HepG2 (cell line): ENCODE measurements around the gene FIZ1. TPM values are rescaled to one million over a fixed set of nuclear protein-coding genes. Genes with fewer than 3 reads are reported as not detected.

Source experiments
- BATF2 ChIP-seq: sonication (generic); formaldehyde crosslinking; IDR thresholded peaks from 2 replicates; pipeline ENCODE4 v1.8.0; 2022; ENCODE audit warnings: mild to moderate bottlenecking, missing genetic modification reagents, moderate library complexity
- CSRNP1 ChIP-seq: sonication (generic); formaldehyde crosslinking; IDR thresholded peaks from 2 replicates; pipeline ENCODE4 v1.8.1; 2023; ENCODE audit warnings: mild to moderate bottlenecking, missing genetic modification reagents
- GPN1 ChIP-seq: sonication (generic); formaldehyde crosslinking; IDR thresholded peaks from 2 replicates; pipeline ENCODE4 v1.5.1; 2020; ENCODE audit warnings: missing genetic modification reagents, borderline replicate concordance
- KAT8 ChIP-seq: IDR thresholded peaks from 2 replicates; pipeline ENCODE4 v1.6.1; 2016; ENCODE audit warnings: missing genetic modification reagents, missing compliant biosample characterization
- MEIS2 ChIP-seq: sonication (generic); formaldehyde crosslinking; IDR thresholded peaks from 2 replicates; pipeline ENCODE4 v1.9.0; 2021; ENCODE audit warnings: mild to moderate bottlenecking, missing genetic modification reagents
- NFATC3 ChIP-seq: sonication (generic); formaldehyde crosslinking; IDR thresholded peaks from 2 replicates; pipeline ENCODE4 v1.5.1; 2020; ENCODE audit warnings: mild to moderate bottlenecking, missing genetic modification reagents
- PAXIP1 ChIP-seq: sonication (generic); formaldehyde crosslinking; conservative IDR thresholded peaks from 2 replicates; pipeline ENCODE4 v1.4.0; 2020; ENCODE audit warnings: mild to moderate bottlenecking, missing genetic modification reagents, moderate library complexity
- PBX3 ChIP-seq: sonication (generic); formaldehyde crosslinking; IDR thresholded peaks from 2 replicates; pipeline ENCODE4 v1.8.1; 2023; ENCODE audit warnings: missing genetic modification reagents, inconsistent platforms, borderline replicate concordance
- PPARG ChIP-seq: conservative IDR thresholded peaks from 2 replicates; pipeline ENCODE4 v1.6.1; 2016; ENCODE audit warnings: missing biosample characterization, missing genetic modification reagents
- RBAK ChIP-seq: sonication (generic); formaldehyde crosslinking; IDR thresholded peaks from 2 replicates; pipeline ENCODE4 v1.5.1; 2020; ENCODE audit warnings: mild to moderate bottlenecking, missing genetic modification reagents
- RFX1 ChIP-seq: fragments of 450-650 bp; IDR thresholded peaks from 2 replicates; pipeline ENCODE4 v1.6.1; 2017
- RNF2 ChIP-seq: fragments of 450-650 bp; conservative IDR thresholded peaks from 2 replicates; pipeline ENCODE4 v1.6.1; 2016; ENCODE audit warnings: low read depth
- SIN3A ChIP-seq: IDR thresholded peaks from 2 replicates; pipeline ENCODE4 v1.6.1; 2011; ENCODE audit warnings: low read depth, mild to moderate bottlenecking, control low read depth, low read length, borderline replicate concordance
- SIX1 ChIP-seq: sonication (generic); formaldehyde crosslinking; IDR thresholded peaks from 2 replicates; pipeline ENCODE4 v1.4.0; 2020; ENCODE audit warnings: missing genetic modification reagents, borderline replicate concordance
- TGIF2 ChIP-seq: IDR thresholded peaks from 2 replicates; pipeline ENCODE4 v1.6.1; 2016; ENCODE audit warnings: control low read depth, missing compliant biosample characterization
- ZBTB26 ChIP-seq: IDR thresholded peaks from 2 replicates; pipeline ENCODE4 v1.6.1; 2016; ENCODE audit warnings: missing compliant biosample characterization, missing genetic modification reagents, borderline replicate concordance
- ZBTB44 ChIP-seq: sonication (generic); formaldehyde crosslinking; IDR thresholded peaks from 2 replicates; pipeline ENCODE4 v1.4.0; 2020; ENCODE audit warnings: missing genetic modification reagents
- ZNF124 ChIP-seq: sonication (generic); formaldehyde crosslinking; IDR thresholded peaks from 2 replicates; pipeline ENCODE4 v1.4.0; 2020; ENCODE audit warnings: missing genetic modification reagents
- ZNF354B ChIP-seq: sonication (generic); formaldehyde crosslinking; IDR thresholded peaks from 2 replicates; pipeline ENCODE4 v1.8.0; 2022; ENCODE audit warnings: mild to moderate bottlenecking, missing genetic modification reagents
- ZNF563 ChIP-seq: sonication (generic); formaldehyde crosslinking; IDR thresholded peaks from 2 replicates; pipeline ENCODE4 v1.8.0; 2022; ENCODE audit warnings: mild to moderate bottlenecking, moderate library complexity, missing genetic modification reagents
- ZNF7 ChIP-seq: IDR thresholded peaks from 2 replicates; pipeline ENCODE4 v1.6.1; 2016; ENCODE audit warnings: missing biosample characterization, missing genetic modification reagents
- ZNF879 ChIP-seq: sonication (generic); formaldehyde crosslinking; IDR thresholded peaks from 2 replicates; pipeline ENCODE4 v1.8.1; 2023; ENCODE audit warnings: missing genetic modification reagents
- polyA plus RNA-seq, 8 experiments: library from polyadenylated mRNA; depleted of rRNA in 3 of 8; stranded (reverse) in 7 of 8; unstranded in 1 of 8; fragments of >200 nt; fragmentation: Illumina TruSeq in 4 of 8; extraction: Trizol in 4 of 8; gene quantifications; 2 replicates each; pipeline versions ENCODE4 v1.2.1 to v1.2.3, GENCODE V29; 2011 to 2016; ENCODE audit warnings: low read depth in 4 of 8, missing spikeins in 1 of 8, mixed read lengths in 1 of 8; ENCODE audit not compliant: insufficient read depth in 1 of 8
- total RNA-seq, 5 experiments: library from RNA; depleted of rRNA; stranded (reverse); fragments of >200 nt; fragmentation: Illumina TruSeq; extraction: Trizol; gene quantifications; 2 replicates each; pipeline ENCODE4 v1.2.3, GENCODE V29; 2016; ENCODE audit warnings: low read depth in 1 of 5

The FIZ1 gene
- total and polyA plus RNA-seq, 2 of the 13 experiments (the other 11 are each of a cell fraction or from before 2014, with no cell fraction given): 3.6 to 5.9 TPM

GRCh38 chr19:55580628-55581144 is 18.6 kb downstream of the FIZ1 start, which contains the start of gene ZNF579 (continued):
- no peak for TF ChIP-seq RNF2
- TF ChIP-seq KAT8 (CRISPR knock-in tag): peak; percentile 94
- TF ChIP-seq ZNF354B (CRISPR knock-in tag): 0 out of 2 replicates have a peak, but pooled peaks have one; percentile 45
- no peak for TF ChIP-seq SIX1
- no peak for TF ChIP-seq PBX3 (CRISPR knock-in tag)
- no peak for TF ChIP-seq ZBTB44 (CRISPR knock-in tag)
- TF ChIP-seq TGIF2 (CRISPR knock-in tag): no peak
- TF ChIP-seq ZNF124 (CRISPR knock-in tag): no peak
- TF ChIP-seq ZNF563 (CRISPR knock-in tag): no peak
- no peak for TF ChIP-seq MEIS2
- no peak for TF ChIP-seq GPN1
- no peak for TF ChIP-seq NFATC3 (CRISPR knock-in tag)
- TF ChIP-seq SIN3A: peak; percentile 81; the same call in 1 of the 2 replicates
- no peak for TF ChIP-seq ZBTB26 (CRISPR knock-in tag)
- no peak for TF ChIP-seq ZNF879 (CRISPR knock-in tag)
- TF ChIP-seq CSRNP1 (CRISPR knock-in tag): no peak
- no peak for TF ChIP-seq RFX1
- no peak for TF ChIP-seq ZNF7 (CRISPR knock-in tag)
- TF ChIP-seq PAXIP1 (CRISPR knock-in tag): 0 out of 2 replicates have a peak, but pooled peaks have one; percentile 17
- TF ChIP-seq RBAK: no peak
- no peak for TF ChIP-seq PPARG (CRISPR knock-in tag)
- no peak for TF ChIP-seq BATF2 (CRISPR knock-in tag)
